Measurements from ENCODE around the gene ZBTB42. TPM values are rescaled to one million over a fixed set of nuclear protein-coding genes. Genes with fewer than 3 reads are reported as not detected.

Gene ZBTB42
- total and polyA plus RNA-seq, 2 donors (not counting 3 experiments of a cell fraction or from before 2014, with no cell fraction given): 3.1 to 3.8 TPM

GRCh38 chr14:104789752-104790743, 10.9 kb upstream of the ZBTB42 start:
- TF ChIP-seq MAX (IDR thresholded peaks at IDR 0.05; ENCODE audit: insufficient read depth, insufficient read length) (no peak), JUN (IDR thresholded peaks at IDR 0.05; ENCODE audit: borderline replicate concordance, insufficient read depth, insufficient read length, low read depth) (no peak), FOS (IDR thresholded peaks at IDR 0.05; ENCODE audit: borderline replicate concordance, insufficient read depth, low read length) (no peak), MYC (IDR thresholded peaks at IDR 0.05; ENCODE audit: low read depth, low read length) (no peak), POLR2AphosphoS5 (IDR thresholded peaks at IDR 0.05; ENCODE audit: insufficient read depth, low read depth, low read length) (no peak), POLR2A (IDR thresholded peaks at IDR 0.05; ENCODE audit: low read depth, low read length) (no peak), EZH2 (IDR thresholded peaks at IDR 0.05; ENCODE audit: borderline replicate concordance, low read depth, low read length, severe bottlenecking) (no peak), GATA2 (IDR thresholded peaks at IDR 0.05; ENCODE audit: insufficient read depth, insufficient read length, low read depth, low read length) (no peak)
- TF ChIP-seq, protein P1, sequence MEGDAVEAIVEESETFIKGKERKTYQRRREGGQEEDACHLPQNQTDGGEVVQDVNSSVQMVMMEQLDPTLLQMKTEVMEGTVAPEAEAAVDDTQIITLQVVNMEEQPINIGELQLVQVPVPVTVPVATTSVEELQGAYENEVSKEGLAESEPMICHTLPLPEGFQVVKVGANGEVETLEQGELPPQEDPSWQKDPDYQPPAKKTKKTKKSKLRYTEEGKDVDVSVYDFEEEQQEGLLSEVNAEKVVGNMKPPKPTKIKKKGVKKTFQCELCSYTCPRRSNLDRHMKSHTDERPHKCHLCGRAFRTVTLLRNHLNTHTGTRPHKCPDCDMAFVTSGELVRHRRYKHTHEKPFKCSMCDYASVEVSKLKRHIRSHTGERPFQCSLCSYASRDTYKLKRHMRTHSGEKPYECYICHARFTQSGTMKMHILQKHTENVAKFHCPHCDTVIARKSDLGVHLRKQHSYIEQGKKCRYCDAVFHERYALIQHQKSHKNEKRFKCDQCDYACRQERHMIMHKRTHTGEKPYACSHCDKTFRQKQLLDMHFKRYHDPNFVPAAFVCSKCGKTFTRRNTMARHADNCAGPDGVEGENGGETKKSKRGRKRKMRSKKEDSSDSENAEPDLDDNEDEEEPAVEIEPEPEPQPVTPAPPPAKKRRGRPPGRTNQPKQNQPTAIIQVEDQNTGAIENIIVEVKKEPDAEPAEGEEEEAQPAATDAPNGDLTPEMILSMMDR (IDR thresholded peaks at IDR 0.05; ENCODE audit: extremely low read depth in 1 of 2, insufficient read depth in 1 of 2, low read depth in 1 of 2, low read length in 2 of 2): no peak

More at GRCh38 chr14:104789752-104790743, 10.9 kb upstream of the ZBTB42 start:
- Histone ChIP-seq H3K4me1 (ENCODE audit: control insufficient read depth, extremely low read depth, insufficient read depth, low read length) (peaks cover 7% of the 10 kb centered on the region), H3K27me3 (ENCODE audit: control insufficient read depth in 2 of 2, insufficient read depth in 2 of 2, low read length in 2 of 2) (no peaks in the 10 kb centered on the region), H4K20me1 (replicated peaks; ENCODE audit: control insufficient read depth, extremely low read depth, insufficient read depth, low read length) (no peaks in the 10 kb centered on the region), H3K79me2 (ENCODE audit: control insufficient read depth, insufficient read depth, low read length) (peaks cover 70% of the 10 kb centered on the region), H3K4me2 (ENCODE audit: insufficient read depth, low read length) (no peak overlapping the region), H3K27ac (ENCODE audit: insufficient read depth, low read depth, low read length) (no peak overlapping the region), H3K9me3 (replicated peaks; ENCODE audit: control insufficient read depth, insufficient read depth, low read length) (no peaks in the 10 kb centered on the region), H3K9ac (replicated peaks; ENCODE audit: extremely low read depth, insufficient read depth, low read length) (no peak overlapping the region), H2AFZ (ENCODE audit: low read depth, low read length) (no peak overlapping the region), H3K9me1 (replicated peaks; ENCODE audit: control insufficient read depth, extremely low read depth, insufficient read depth, low read length) (no peaks in the 10 kb centered on the region), H3K36me3 (ENCODE audit: control insufficient read depth in 2 of 2, extremely low read depth in 1 of 2, insufficient read depth in 2 of 2, low read length in 2 of 2) (peaks cover 2 to 24% of the 10 kb centered on the region in 2 experiments), H3K4me3 (replicated peaks in 1 of 3; ENCODE audit: insufficient read depth in 1 of 3, low read depth in 1 of 3, low read length in 3 of 3) (no peak overlapping the region)
- BruUV-seq (replicated peaks): no TSS peak
- POLR2A ChIA-PET: no interaction called here
- intact Hi-C loops (cut with micrococcal nuclease): no loop called here
- dilution Hi-C loops (cut with MboI; ENCODE audit: extremely low pct_ligation_motif_present, low sequenced_read_pairs): no loop called here
- FAIRE-seq (no peak), DNase-seq (ENCODE audit: low read depth, low spot score) (no peak)
- CTCF ChIA-PET: no interaction called here
